Middle frontal gyrus (tissue), 1 donor: Measurements from ENCODE around the gene ATG10.

Experiments used
- DNase-seq: peaks from one replicate; pipeline ENCODE4 v3.0.0-alpha.2; 2015; ENCODE audit warnings: low spot score; ENCODE audit errors: extremely low spot score

The ATG10 gene

GRCh38 chr5:82164176-82164976 is 192.6 kb downstream of the ATG10 start:
- no peak for DNase-seq

- no peak for DNase-seq
Observed at GRCh38 chr5:82164977-82165713, 193.3 kb downstream of the ATG10 start.

- DNase-seq = peak; percentile 76
Observed at GRCh38 chr5:82165740-82166530, 194.1 kb downstream of the ATG10 start.

GRCh38 chr5:82167372-82167935 is 195.6 kb downstream of the ATG10 start:
- no peak for DNase-seq

DNA sequence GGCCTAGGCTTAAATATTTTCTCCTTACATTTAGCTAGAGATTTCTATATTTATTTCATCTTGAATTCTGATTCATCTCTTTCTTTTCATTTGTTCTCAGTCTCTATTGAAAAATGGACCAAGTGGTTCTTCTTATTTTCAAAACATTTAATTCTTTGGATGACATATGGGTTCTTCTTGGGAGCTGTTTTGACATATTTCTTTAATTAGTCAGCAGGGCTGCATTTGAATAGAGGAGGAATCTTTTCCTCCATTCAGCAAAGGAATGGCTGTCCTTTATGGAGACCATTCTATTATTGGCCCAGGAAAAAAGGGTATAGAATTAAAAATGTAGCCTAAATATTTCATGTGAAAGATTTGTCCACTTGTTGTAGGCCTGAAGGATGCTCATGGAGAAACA is 196.5 kb downstream of the ATG10 start:
- no peak for DNase-seq

- no peak for DNase-seq
Observed at GRCh38 chr5:82169892-82170291, 198.1 kb downstream of the ATG10 start.

GRCh38 chr5:82174128-82174918 is 202.5 kb downstream of the ATG10 start:
- no peak for DNase-seq

DNA sequence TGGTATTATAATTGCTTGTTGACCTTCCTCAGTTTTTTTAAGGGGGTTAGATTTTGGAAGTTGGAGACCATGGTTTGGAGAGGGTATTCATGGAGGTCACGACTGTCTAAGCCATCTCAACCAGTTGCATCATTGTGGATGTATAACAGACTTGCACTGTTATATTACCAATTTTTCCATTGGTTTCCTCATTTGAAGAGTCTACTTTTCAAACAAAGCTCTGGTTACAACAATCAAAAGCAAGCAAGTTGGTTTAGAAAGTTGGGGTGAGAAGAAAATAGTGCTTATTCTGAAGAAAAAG is 203.0 kb downstream of the ATG10 start:
- DNase-seq = no peak

- no peak for DNase-seq
Observed at GRCh38 chr5:82176115-82176814, 204.4 kb downstream of the ATG10 start.

DNA sequence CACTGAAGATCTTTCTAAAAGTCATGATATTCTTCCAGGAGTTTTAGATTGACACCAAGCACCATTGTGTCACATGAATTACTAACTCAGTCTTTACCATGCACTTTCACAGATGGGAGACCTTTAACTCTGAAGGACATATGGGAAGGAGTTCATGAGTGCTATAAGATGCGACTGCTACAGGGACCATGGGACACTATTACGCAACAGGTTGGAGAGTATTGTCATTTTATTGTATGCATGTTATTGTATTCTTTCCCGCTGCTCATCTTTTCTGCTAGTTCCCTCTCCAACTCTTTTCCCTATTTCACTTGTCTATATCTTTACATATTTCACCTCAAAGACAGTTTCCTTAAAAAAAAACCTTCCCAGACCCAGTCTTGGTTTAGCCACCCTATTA is 206.6 kb downstream of the ATG10 start:
- DNase-seq = no peak

- DNase-seq = no peak
Observed at GRCh38 chr5:82182662-82183061, 210.8 kb downstream of the ATG10 start.

DNA sequence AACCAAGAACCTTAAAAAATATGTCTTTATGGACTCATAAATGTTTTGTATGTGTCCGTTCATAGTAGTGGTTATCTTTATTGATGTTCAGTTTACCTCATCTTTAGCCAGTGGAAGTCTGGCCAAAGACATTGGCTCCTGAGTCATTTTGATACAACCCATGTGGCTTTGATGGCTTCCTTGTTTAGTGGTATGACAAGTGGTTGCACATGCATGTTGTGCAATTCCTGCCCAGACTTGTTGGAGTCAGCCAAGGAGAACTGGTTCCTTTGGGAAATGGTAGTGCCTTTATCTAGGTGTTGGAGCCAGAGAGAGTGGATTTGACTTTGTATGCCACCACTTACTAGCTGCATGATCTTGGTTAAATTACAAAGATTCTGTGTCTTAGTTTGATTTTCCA is 212.0 kb downstream of the ATG10 start:
- DNase-seq = no peak

GRCh38 chr5:82185851-82186250 is 214.0 kb downstream of the ATG10 start:
- no peak for DNase-seq

- no peak for DNase-seq
Observed at GRCh38 chr5:82197550-82197949, 225.7 kb downstream of the ATG10 start.

- no peak for DNase-seq
Observed at GRCh38 chr5:82204567-82204966, 232.7 kb downstream of the ATG10 start.

DNA sequence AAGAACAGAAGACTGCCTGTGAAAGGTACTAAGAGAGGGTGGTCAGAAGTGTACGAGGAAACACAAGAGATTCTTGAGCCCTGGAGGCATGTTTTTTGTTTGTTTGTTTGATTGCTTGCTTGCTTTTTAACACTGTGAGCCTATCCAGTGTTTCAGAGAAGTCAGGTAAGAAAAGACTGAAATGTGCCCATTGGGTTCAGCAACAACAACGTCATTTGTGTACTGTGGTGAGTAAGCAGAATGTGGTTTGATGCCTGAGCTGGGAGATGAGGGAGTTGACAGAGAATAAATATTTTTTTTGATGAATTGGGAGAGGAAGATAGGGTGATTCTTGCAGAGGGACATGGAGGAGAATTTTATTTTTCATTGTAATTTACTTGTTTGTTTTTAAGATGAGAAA is 233.2 kb downstream of the ATG10 start:
- no peak for DNase-seq

DNA sequence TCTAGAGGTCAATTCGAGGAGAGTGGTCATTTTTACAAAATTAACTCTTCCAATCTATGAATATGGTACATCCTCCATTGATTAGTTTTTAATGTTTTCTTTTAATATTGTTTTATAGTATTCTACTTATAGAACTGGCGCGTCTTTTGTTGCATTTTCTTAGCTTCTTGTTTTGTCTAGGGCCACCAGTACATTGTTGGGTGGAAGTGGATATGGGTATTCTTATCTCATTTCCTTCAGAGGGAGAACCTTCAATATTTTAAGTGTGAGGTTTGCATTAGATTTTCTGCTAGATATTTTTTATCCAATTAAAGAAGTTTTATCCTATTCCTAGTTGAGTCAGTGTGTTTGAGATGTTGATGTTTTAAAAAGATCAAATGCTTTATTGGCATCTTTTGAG is 236.5 kb downstream of the ATG10 start:
- no peak for DNase-seq

- DNase-seq = no peak
Observed at GRCh38 chr5:82211855-82212572, 240.2 kb downstream of the ATG10 start.

DNA sequence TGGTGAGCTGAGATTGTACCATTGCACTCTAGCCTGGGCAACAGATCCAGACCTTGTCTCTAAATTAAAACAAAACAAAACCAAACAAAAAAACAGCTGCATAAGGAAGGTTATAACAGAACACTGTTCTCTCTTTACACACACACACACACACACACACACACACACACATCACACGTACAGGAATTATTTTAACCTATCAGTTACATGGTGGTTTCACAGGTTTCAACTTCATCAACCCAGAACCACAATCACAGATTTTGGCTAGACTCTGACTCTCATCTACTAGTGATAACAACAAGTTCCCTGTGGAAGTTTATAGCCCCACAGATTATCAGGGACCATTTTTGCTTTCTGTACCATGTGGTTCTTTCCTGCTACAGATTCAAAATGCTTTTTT is 246.1 kb downstream of the ATG10 start:
- DNase-seq = no peak
